HepG2 (cell line): ENCODE measurements around the gene HSF4. TPM values are rescaled to one million over a fixed set of nuclear protein-coding genes. Genes with fewer than 3 reads are reported as not detected.

Experiments used
- AGO1 ChIP-seq: fragments of 200-400 bp; formaldehyde crosslinking; IDR thresholded peaks from 2 replicates; pipeline ENCODE4 v1.6.1; 2017; ENCODE audit warnings: mild to moderate bottlenecking, low read depth, low read length, moderate library complexity; ENCODE audit not compliant: poor library complexity, severe bottlenecking
- AKAP8 ChIP-seq: sonication (generic); formaldehyde crosslinking; IDR thresholded peaks from 2 replicates; pipeline ENCODE4 v1.5.1; 2020; ENCODE audit warnings: mild to moderate bottlenecking, missing genetic modification reagents
- HCFC1 ChIP-seq: fragments of 150-350 bp; IDR thresholded peaks from 2 replicates; pipeline ENCODE4 v1.6.1; 2014; ENCODE audit warnings: low read depth, low read length
- NFE2L2 ChIP-seq: fragments of 150-350 bp; IDR thresholded peaks from 2 replicates; pipeline ENCODE4 v1.6.1; 2014; ENCODE audit warnings: low read length
- PTBP1 ChIP-seq: fragments of 200-400 bp; formaldehyde crosslinking; IDR thresholded peaks from 2 replicates; pipeline ENCODE4 v1.6.1; 2018; ENCODE audit warnings: low read length, low read depth; ENCODE audit not compliant: poor library complexity, severe bottlenecking
- SOX6 ChIP-seq, 2 experiments: fragments of 450-650 bp in 1 of 2; sonication (generic) in 1 of 2; formaldehyde crosslinking in 1 of 2; IDR thresholded peaks; 2 replicates each; pipeline versions ENCODE4 v1.4.0 to v1.6.1; 2017 to 2020; ENCODE audit warnings: antibody characterized with exemption in 1 of 2, mild to moderate bottlenecking in 1 of 2, missing genetic modification reagents in 1 of 2
- YEATS2 ChIP-seq: sonication (generic); formaldehyde crosslinking; IDR thresholded peaks from 2 replicates; pipeline ENCODE4 v1.4.0; 2020; ENCODE audit warnings: missing genetic modification reagents, borderline replicate concordance
- YY1 ChIP-seq: IDR thresholded peaks from 2 replicates; pipeline ENCODE4 v1.6.1; 2011; ENCODE audit warnings: low read length, low read depth, moderate library complexity, mild to moderate bottlenecking; ENCODE audit not compliant: insufficient read depth, insufficient replicate concordance
- ZFP36L2 ChIP-seq: sonication (generic); formaldehyde crosslinking; IDR thresholded peaks from 2 replicates; pipeline ENCODE4 v1.4.0; 2020; ENCODE audit warnings: missing genetic modification reagents
- ZNF224 ChIP-seq: sonication (generic); formaldehyde crosslinking; IDR thresholded peaks from 2 replicates; pipeline ENCODE4 v1.5.0; 2020; ENCODE audit warnings: mild to moderate bottlenecking, missing genetic modification reagents
- ZNF460 ChIP-seq: sonication (generic); formaldehyde crosslinking; IDR thresholded peaks from 2 replicates; pipeline ENCODE4 v1.5.1; 2020; ENCODE audit warnings: missing genetic modification reagents, mild to moderate bottlenecking, borderline replicate concordance
- ZNF644 ChIP-seq: IDR thresholded peaks from 2 replicates; pipeline ENCODE4 v1.6.1; 2016; ENCODE audit warnings: low read depth
- ZNF782 ChIP-seq: sonication (generic); formaldehyde crosslinking; IDR thresholded peaks from 2 replicates; pipeline ENCODE4 v1.4.0; 2020; ENCODE audit warnings: missing genetic modification reagents, mild to moderate bottlenecking, borderline replicate concordance
- ZNF841 ChIP-seq: sonication (generic); formaldehyde crosslinking; IDR thresholded peaks from 2 replicates; pipeline ENCODE4 v1.8.1; 2023; ENCODE audit warnings: missing genetic modification reagents, borderline replicate concordance
- ZSCAN25 ChIP-seq: sonication (generic); formaldehyde crosslinking; IDR thresholded peaks from 2 replicates; pipeline ENCODE4 v1.8.0; 2022; ENCODE audit warnings: mild to moderate bottlenecking, missing genetic modification reagents
- ZSCAN9 ChIP-seq: IDR thresholded peaks from 2 replicates; pipeline ENCODE4 v1.6.1; 2016; ENCODE audit warnings: borderline replicate concordance
- polyA plus RNA-seq, 8 experiments: library from polyadenylated mRNA; depleted of rRNA in 3 of 8; stranded (reverse) in 7 of 8; unstranded in 1 of 8; fragments of >200 nt; fragmentation: Illumina TruSeq in 4 of 8; extraction: Trizol in 4 of 8; gene quantifications; 2 replicates each; pipeline versions ENCODE4 v1.2.1 to v1.2.3, GENCODE V29; 2011 to 2016; ENCODE audit warnings: low read depth in 4 of 8, missing spikeins in 1 of 8, mixed read lengths in 1 of 8; ENCODE audit not compliant: insufficient read depth in 1 of 8
- total RNA-seq, 5 experiments: library from RNA; depleted of rRNA; stranded (reverse); fragments of >200 nt; fragmentation: Illumina TruSeq; extraction: Trizol; gene quantifications; 2 replicates each; pipeline ENCODE4 v1.2.3, GENCODE V29; 2016; ENCODE audit warnings: low read depth in 1 of 5
- TF ChIP-seq, protein P1 (sequence below): sonication (generic); formaldehyde crosslinking; IDR thresholded peaks from 2 replicates; pipeline ENCODE4 v1.4.0; 2020; ENCODE audit warnings: missing genetic modification reagents
- TF ChIP-seq, protein P2 (sequence below): sonication (generic); formaldehyde crosslinking; conservative IDR thresholded peaks from 2 replicates; pipeline ENCODE4 v1.4.0; 2020; ENCODE audit warnings: mild to moderate bottlenecking, missing genetic modification reagents, moderate library complexity
- TF ChIP-seq, protein P3 (sequence below): sonication (generic); formaldehyde crosslinking; IDR thresholded peaks from 2 replicates; pipeline ENCODE4 v1.4.0; 2020; ENCODE audit warnings: mild to moderate bottlenecking, missing genetic modification reagents

The HSF4 gene
- total and polyA plus RNA-seq, 2 of the 13 experiments (the other 11 are each of a cell fraction or from before 2014, with no cell fraction given): 3.5 to 16.9 TPM

DNA sequence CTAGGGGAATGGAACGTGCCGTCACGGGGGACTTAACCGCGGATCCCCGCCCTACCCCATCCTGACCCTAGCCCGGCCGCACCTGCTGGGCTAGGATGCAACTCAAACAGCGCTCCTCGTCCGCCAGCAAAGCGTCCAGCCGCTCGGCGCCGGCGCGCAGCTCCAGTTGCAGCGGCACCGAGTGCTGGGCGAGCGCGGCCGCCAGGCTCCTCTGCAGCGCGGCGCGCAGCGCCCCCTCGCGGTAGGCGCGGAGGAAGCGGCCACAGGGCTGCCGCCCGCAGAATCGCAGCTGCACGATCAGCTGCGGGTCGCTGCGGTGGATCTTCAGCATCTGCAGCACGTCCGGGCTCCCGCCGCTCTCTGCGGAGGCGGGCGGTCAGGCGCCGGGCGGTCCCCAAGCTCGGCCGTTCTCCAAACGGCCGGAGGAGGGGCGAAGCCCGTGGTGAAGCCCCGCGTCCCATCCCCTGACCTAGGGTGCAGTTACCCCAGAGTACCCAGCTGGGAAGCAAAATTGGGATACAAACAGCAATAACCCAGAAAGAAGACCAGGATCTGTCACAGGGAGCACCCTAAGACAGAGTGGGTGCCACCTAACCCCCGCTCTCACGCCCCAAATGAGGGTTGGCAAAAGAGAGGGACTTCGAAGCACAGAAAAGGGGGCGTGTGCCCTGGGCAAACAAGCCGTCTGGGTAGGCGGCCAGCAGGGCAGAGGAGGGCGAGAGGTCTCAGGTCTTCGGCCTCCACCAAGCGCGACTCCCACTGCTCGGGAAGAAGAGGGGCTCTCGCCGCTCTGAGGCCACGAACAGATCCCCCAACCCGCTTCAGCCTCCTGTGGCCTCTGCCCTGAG lies 9.0 kb upstream of the HSF4 start (continued):
- TF ChIP-seq AGO1 (peak; percentile 87), YY1 (peak; percentile 81), SOX6 (IDR thresholded peaks at IDR 0.05) (no peak), SOX6 (CRISPR knock-in tag; IDR thresholded peaks at IDR 0.05) (peak; percentile 15; the same call in 1 of the 2 replicates), ZNF460 (CRISPR knock-in tag) (no peak), ZFP36L2 (no peak), ZSCAN25 (CRISPR knock-in tag) (no peak), AKAP8 (CRISPR knock-in tag) (peak; percentile 73), YEATS2 (CRISPR knock-in tag) (no peak), ZNF782 (CRISPR knock-in tag) (peak; percentile 68; the same call in 1 of the 2 replicates), ZSCAN9 (CRISPR knock-in tag) (peak; percentile 46; the same call in 1 of the 2 replicates), ZNF644 (CRISPR knock-in tag) (no peak), NFE2L2 (no peak), ZNF841 (CRISPR knock-in tag) (no peak), ZNF224 (CRISPR knock-in tag) (no peak), PTBP1 (no peak), HCFC1 (no peak)
- TF ChIP-seq, protein P1, sequence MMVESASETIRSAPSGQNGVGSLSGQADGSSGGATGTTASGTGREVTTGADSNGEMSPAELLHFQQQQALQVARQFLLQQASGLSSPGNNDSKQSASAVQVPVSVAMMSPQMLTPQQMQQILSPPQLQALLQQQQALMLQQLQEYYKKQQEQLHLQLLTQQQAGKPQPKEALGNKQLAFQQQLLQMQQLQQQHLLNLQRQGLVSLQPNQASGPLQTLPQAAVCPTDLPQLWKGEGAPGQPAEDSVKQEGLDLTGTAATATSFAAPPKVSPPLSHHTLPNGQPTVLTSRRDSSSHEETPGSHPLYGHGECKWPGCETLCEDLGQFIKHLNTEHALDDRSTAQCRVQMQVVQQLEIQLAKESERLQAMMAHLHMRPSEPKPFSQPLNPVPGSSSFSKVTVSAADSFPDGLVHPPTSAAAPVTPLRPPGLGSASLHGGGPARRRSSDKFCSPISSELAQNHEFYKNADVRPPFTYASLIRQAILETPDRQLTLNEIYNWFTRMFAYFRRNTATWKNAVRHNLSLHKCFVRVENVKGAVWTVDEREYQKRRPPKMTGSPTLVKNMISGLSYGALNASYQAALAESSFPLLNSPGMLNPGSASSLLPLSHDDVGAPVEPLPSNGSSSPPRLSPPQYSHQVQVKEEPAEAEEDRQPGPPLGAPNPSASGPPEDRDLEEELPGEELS (CRISPR knock-in tag): no peak; the same call in 1 of the 2 replicates
- TF ChIP-seq, protein P2, sequence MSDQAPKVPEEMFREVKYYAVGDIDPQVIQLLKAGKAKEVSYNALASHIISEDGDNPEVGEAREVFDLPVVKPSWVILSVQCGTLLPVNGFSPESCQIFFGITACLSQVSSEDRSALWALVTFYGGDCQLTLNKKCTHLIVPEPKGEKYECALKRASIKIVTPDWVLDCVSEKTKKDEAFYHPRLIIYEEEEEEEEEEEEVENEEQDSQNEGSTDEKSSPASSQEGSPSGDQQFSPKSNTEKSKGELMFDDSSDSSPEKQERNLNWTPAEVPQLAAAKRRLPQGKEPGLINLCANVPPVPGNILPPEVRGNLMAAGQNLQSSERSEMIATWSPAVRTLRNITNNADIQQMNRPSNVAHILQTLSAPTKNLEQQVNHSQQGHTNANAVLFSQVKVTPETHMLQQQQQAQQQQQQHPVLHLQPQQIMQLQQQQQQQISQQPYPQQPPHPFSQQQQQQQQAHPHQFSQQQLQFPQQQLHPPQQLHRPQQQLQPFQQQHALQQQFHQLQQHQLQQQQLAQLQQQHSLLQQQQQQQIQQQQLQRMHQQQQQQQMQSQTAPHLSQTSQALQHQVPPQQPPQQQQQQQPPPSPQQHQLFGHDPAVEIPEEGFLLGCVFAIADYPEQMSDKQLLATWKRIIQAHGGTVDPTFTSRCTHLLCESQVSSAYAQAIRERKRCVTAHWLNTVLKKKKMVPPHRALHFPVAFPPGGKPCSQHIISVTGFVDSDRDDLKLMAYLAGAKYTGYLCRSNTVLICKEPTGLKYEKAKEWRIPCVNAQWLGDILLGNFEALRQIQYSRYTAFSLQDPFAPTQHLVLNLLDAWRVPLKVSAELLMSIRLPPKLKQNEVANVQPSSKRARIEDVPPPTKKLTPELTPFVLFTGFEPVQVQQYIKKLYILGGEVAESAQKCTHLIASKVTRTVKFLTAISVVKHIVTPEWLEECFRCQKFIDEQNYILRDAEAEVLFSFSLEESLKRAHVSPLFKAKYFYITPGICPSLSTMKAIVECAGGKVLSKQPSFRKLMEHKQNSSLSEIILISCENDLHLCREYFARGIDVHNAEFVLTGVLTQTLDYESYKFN: peak; percentile 16; the same call in 1 of the 2 replicates
- TF ChIP-seq, protein P3, sequence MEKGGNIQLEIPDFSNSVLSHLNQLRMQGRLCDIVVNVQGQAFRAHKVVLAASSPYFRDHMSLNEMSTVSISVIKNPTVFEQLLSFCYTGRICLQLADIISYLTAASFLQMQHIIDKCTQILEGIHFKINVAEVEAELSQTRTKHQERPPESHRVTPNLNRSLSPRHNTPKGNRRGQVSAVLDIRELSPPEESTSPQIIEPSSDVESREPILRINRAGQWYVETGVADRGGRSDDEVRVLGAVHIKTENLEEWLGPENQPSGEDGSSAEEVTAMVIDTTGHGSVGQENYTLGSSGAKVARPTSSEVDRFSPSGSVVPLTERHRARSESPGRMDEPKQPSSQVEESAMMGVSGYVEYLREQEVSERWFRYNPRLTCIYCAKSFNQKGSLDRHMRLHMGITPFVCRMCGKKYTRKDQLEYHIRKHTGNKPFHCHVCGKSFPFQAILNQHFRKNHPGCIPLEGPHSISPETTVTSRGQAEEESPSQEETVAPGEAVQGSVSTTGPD (CRISPR knock-in tag): no peak
